Parietal lobe (tissue), 1 donor: ENCODE results near the gene GFOD1. TPM values are rescaled to one million over a fixed set of nuclear protein-coding genes. Genes with fewer than 3 reads are reported as not detected.

Experiments
- total RNA-seq: library from RNA; depleted of rRNA; stranded (reverse); fragments of >200 nt; gene quantifications from one replicate; pipeline ENCODE4 v1.2.3, GENCODE V29; 2014

GFOD1 gene, protein sequence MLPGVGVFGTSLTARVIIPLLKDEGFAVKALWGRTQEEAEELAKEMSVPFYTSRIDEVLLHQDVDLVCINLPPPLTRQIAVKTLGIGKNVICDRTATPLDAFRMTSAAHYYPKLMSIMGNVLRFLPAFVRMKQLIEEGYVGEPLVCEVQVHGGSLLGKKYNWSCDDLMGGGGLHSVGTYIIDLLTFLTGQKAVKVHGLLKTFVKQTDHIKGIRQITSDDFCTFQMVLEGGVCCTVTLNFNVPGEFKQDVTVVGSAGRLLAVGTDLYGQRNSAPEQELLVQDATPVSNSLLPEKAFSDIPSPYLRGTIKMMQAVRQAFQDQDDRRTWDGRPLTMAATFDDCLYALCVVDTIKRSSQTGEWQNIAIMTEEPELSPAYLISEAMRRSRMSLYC
- 60.7 TPM for total RNA-seq

DNA sequence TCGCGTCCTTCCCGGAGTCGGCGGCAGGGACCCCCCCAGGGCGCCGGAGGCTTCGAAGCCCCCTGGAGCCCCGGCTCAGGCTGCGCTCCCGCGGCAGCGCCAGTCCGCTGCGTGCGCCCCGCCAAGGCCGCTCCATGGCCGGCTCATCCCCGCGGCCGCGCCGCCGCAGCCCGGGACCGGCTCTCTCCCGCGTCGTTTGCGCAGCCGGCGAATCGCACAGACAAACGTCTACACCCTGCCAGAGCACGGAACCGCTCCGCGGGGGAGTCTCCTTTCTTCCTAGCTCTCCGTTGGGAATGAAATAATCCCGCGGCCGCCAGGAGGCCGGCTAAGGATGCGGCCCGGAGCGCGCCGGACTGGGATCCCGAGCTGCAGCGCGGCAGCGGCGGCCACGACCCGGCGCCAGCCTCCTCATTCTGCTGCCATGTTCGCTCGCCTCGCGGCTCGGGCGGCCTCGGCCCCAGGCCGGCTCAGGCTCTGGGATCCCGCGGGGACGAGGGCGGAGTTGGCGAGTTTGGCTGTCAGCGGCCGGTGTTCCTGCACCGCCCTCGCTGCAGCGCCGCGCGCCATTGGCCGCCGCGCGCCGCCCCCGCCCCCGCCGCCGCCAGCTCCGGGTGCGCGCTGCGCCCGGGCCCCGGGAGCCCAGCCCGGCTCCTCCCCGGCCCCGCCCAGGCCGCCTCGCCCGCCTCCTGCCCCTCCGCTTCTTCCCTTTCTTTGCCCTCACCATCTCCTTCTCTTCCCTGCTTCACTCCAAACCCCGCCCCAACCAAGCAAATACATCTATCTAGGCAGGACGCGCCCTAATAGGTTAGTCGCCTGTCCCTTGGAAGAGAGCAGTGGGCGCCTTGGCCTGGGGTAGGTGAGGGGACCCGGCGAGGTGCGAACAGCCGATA is at the start of gene GFOD1:
GFOD1 (minus strand) TSS at position 479 of the 893 bp plus-strand sequence. CDS start 710 bp downstream, outside the sequence.

DNA sequence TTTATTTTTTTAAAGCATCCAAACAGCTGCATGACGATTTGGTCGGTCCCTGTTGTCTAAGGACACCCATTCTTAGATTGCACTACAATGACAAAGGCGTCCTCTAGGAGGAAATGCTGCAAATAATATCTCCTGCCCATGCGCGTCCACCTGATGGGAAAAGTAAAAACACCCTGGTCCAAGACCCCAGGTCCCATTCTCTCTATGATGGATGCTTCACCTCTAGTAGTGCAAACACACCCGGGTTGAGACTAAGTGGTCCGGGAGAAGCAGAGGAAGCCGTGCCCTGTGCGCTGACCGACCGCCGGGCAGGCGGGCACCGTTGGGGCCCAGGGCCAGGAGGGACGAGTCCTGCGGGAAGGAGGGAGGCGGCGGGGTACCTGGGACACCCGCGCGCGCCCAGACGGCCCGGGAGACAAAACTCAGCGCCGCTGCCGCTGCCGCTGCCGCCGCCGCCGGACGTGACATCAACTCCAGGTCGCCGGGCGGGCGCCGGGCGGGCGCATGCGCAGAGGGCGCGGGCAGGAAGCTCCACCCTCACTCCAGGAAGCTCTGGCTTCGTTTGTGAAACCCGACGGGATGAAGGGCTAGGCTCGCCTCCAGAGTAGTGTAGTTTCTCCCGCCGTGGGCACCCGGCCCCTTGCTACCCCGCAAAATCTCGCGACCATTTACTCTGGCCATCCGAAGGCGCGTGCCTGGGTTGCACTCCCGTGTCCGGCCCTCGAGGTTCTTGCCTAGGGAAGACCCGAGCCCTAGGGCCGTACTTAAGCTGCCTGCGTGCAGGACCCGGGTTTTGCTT is 159.1 kb downstream of the GFOD1 start, which contains the start of gene TBC1D7:
TBC1D7 (minus strand) TSS at position 462 of the 799 bp plus-strand sequence. CDS start 1,639 bp downstream, outside the sequence.

Other genes with a start within 250 kb of the GFOD1 start
- 53.5 TPM for gene TBC1D7, start 159.1 kb downstream of the GFOD1 start, total RNA-seq
- gene SIRT5, start 87.0 kb upstream of the GFOD1 start, total RNA-seq, result 24.4 TPM
- 44.8 TPM for gene NOL7, start 127.7 kb upstream of the GFOD1 start, total RNA-seq
- 74.8 TPM for gene RANBP9, start 224.2 kb upstream of the GFOD1 start, total RNA-seq